ENCODE results near the gene ACIN1.

Gene ACIN1

DNA sequence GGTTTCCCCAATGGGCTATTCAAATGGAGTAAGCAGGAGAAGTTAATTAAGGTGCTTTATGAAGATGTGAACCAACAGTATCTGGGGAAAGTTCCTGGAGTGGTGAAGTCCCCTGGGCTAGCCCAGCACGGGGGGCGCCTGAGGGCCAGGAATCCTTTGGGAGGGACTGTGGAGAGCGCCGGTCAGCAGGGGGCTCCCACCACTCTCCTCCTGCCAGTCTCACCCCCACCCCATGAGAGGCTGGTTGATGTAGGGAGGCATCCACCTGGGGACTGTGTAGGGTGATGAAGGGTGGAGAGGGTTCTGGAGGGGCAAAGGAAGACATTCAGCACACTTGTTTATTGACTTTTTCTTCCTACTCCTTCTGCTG, 19.7 kb upstream of the ACIN1 start:
- no peak for DNase-seq (ENCODE audit: extremely low spot score)
- TF ChIP-seq, protein P1, sequence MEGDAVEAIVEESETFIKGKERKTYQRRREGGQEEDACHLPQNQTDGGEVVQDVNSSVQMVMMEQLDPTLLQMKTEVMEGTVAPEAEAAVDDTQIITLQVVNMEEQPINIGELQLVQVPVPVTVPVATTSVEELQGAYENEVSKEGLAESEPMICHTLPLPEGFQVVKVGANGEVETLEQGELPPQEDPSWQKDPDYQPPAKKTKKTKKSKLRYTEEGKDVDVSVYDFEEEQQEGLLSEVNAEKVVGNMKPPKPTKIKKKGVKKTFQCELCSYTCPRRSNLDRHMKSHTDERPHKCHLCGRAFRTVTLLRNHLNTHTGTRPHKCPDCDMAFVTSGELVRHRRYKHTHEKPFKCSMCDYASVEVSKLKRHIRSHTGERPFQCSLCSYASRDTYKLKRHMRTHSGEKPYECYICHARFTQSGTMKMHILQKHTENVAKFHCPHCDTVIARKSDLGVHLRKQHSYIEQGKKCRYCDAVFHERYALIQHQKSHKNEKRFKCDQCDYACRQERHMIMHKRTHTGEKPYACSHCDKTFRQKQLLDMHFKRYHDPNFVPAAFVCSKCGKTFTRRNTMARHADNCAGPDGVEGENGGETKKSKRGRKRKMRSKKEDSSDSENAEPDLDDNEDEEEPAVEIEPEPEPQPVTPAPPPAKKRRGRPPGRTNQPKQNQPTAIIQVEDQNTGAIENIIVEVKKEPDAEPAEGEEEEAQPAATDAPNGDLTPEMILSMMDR (IDR thresholded peaks at IDR 0.05; ENCODE audit: control extremely low read depth, extremely low read depth, low read depth, missing control alignments) = no peak
- ChIA-PET CTCF (no interaction called here), POLR2A (no interaction called here)

DNA sequence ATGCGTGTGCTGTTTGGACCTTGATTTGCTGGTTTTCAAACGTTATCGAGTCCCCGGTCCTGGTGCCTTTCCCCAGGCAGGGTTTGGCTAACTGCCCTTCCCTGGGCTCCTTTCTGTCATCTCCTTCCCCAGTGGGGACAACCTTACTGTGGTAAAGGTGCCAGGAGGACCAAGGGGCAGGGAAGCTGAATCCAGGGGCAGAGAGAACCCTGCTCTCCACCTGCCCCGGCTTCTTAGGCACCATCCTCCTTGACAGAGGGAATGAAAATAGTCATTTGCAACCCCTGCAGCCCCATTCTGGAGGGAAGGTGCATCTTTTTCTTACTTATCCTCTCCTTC, 19.2 kb upstream of the ACIN1 start:
- ChIA-PET POLR2A (no interaction called here), CTCF (interaction anchor here (1.4 kb wide), 1 partner anchor 59 kb away, joined by 3 read pairs; no protein-coding TSS in a partner anchor)
- TF ChIP-seq, protein P1 (IDR thresholded peaks at IDR 0.05; ENCODE audit: control extremely low read depth, extremely low read depth, low read depth, missing control alignments) = no peak

DNA sequence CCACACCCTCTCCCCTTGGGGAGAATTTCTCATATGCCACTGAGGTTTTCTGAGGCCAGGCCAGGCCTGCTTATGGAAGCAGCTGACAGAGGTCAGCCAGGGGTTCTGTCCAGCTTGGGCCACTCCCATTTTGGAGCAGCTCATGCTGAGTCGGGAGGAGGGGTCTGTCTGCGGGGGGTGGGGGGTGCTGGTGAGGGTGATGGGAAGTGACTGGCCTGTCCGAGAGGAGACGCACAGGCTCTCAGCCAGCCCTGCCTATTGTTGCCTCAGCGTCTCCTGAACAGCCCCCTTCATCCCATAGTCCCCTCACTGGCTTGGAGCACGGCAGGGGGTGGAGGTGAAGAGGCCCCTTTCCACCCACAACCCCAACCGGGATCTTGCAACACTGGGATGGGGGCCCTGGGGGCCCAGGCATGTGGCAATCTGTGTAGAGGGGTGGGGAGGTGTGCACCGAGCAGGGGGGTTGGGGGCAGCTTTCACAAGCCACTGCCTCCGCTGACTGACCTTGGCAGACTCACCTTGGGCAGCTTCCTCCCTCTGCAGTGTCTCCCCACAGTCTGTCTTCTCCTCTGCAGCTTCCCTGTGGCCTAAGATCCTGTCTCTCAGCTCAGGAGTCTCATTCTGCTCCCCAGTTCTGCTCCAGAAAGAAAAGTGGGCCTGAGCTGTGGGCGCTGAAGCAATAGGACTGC, 18.6 kb upstream of the ACIN1 start:
- CTCF ChIA-PET = interaction anchor here (1.1 to 5.4 kb wide), 5 partner anchors 6 to 58 kb away, joined by 3 to 47 read pairs (median 3); partner anchors contain the start of gene CEBPE
- TF ChIP-seq, protein P1 (IDR thresholded peaks at IDR 0.05; ENCODE audit: control extremely low read depth, extremely low read depth, low read depth, missing control alignments) = no peak
- POLR2A ChIA-PET = no interaction called here
- DNase-seq (ENCODE audit: extremely low spot score) = peak; percentile 5

More for the DNA sequence above, 19.2 kb upstream of the ACIN1 start:
- no peak for DNase-seq (ENCODE audit: extremely low spot score)

DNA sequence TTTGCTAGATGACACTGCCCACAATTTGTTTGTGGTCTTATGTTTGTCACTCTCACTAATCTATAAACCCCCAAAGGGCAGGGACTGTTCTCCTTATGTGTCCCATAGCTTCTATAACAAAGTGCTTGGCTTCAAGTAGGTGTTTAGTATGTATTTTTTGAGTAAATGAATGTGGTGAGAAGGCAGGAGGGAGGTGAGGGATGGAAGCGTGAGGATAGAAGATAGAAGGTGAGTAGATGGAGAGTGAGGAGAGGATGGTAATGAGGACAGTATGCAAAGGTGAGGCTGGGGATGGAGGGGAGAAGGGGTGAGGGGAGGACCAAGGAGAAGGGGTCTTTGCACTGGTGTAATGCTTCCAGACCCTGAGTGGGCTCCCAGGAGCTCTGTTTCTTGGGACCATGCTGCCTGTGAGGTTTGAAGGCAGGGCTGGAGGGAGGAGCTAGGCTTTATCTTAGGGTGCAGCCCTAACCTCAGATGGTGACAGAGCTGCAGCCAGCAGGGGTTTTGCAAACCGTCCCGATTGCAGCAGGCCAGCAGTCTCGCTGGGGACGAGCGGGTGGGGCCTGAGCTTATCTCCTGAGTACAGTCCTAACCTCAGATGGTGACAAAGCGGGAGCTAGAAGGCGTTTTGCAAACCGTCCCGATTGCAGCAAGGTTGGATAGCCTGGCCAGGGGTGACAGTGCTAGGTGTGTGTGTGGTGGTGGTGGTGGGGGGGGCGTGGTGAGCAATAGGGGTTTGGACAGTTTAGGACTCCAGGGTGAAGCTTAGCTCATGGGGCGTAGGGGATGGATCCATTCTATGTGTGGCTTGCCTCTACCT, 17.6 kb upstream of the ACIN1 start:
- ChIA-PET CTCF (interaction anchor here (0.9 to 5.4 kb wide), 6 partner anchors 7 to 72 kb away, joined by 3 to 47 read pairs (median 3); partner anchors contain the start of gene CEBPE), POLR2A (no interaction called here)
- TF ChIP-seq, protein P1 (IDR thresholded peaks at IDR 0.05; ENCODE audit: control extremely low read depth, extremely low read depth, low read depth, missing control alignments) = no peak
- DNase-seq (ENCODE audit: extremely low spot score) = no peak

DNA sequence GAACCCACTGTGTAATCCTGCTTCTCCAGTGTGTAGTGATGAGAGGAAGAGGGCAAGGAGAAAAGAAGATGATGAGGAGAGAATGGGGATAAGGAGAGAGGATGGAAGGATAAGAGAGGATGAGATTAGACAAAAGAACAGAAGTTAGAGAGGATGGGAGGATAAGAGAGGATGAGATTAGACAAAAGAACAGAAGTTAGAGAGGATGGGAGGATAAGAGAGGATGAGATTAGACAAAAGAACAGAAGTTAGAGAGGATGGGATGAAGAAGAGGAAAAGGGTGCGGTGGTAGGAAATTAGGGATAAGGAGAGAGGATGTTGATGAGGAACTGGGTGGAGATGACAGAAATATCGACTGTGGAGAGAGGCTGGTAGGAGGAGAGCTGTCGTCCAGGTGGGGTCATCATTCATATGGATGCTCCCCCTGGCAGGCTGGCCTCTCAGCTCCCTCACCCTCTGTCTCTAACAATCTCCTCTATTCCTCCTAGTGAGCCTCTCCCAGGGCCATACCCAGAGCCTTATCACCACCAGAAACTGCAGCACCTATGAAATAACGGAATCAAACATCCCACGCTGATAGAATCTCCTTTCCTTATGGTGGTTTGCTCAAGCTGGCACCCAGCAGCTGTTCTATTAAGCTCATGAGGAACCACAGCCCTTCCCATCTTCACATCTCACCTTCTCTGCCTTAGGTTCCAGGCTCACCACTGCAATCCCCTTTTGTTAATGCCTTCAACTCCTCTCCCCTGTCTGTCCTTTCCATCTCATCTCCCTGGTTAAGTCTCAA, 15.8 kb upstream of the ACIN1 start:
- POLR2A ChIA-PET = interaction anchor here (0.5 kb wide), 1 partner anchor 28 kb away, joined by 6 read pairs; no protein-coding TSS in a partner anchor
- DNase-seq (ENCODE audit: extremely low spot score) = no peak
- CTCF ChIA-PET = interaction anchor here (0.9 to 5.4 kb wide), 9 partner anchors 9 to 182 kb away, joined by 3 to 47 read pairs (median 8); partner anchors contain the start of genes ACIN1, C14orf119 and CEBPE

More for the DNA sequence above, 15.8 kb upstream of the ACIN1 start:
- TF ChIP-seq, protein P1 (IDR thresholded peaks at IDR 0.05; ENCODE audit: control extremely low read depth, extremely low read depth, low read depth, missing control alignments) = no peak
